Activated gamma-delta T cell treated with anti-CD3 and anti-CD28 coated beads, Interleukin-2, amount 50 U/mL, for 16 hours (primary cell): ENCODE results near the gene ALDH9A1.
"Not testable (repeated sequence)": the region's sequence is repeated elsewhere in the genome, so short reads cannot be mapped to it uniquely, and the experiment has no call there.

Source experiments
- DNase-seq: peaks from one replicate; pipeline ENCODE4 v3.0.0-alpha.2; 2020; ENCODE audit warnings: low read depth

The ALDH9A1 gene

DNA sequence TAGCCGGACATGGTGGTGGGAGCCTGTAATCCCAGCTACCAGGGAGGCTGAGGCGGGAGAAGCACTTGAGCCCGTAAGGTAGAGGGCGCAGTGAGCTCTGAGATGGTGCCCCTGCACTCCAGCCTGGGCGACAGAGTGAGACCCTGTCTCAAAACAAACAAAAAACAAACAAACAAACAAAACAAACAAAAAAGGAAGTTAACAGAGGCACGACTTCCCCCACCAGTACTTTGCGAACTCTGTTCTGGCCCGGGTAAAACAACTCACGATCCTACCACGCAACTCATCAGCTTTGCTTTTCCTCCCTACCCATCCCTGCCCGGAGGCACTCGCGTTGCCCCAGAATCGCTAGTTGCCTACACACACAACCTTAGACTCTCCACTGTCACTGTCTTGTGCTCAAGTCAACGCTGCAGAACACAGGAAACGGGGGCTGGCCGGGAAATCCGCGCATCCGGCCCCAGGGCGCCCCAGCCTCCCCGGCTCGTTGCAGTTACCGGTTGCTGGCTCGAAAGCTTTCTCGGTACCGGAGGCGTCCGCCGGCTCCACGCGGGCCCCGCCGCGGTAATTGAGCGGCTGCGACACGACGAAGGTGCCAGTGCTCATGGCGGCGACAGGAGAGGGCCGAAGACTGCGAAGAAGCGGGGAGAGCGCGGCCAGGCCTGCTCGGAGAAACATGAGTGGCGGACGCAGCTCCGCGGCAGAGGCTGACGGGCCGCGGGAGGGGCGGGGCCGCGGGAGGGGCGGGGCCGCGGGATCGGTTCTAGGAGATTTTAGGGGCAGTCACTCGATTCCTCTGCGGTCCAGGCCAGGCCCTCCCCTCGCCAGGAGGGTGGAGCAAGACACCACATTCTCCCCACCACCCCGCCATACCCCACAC lies at the start of gene ALDH9A1:
ALDH9A1 (minus strand) TSS at position 682 of the 880 bp plus-strand sequence; CDS start at position 678, 4 bp downstream.
- DNase-seq: peak; percentile 72

- DNase-seq: no peak
Observed at GRCh38 chr1:165747632-165748447, 49.5 kb upstream of the ALDH9A1 start.

DNA sequence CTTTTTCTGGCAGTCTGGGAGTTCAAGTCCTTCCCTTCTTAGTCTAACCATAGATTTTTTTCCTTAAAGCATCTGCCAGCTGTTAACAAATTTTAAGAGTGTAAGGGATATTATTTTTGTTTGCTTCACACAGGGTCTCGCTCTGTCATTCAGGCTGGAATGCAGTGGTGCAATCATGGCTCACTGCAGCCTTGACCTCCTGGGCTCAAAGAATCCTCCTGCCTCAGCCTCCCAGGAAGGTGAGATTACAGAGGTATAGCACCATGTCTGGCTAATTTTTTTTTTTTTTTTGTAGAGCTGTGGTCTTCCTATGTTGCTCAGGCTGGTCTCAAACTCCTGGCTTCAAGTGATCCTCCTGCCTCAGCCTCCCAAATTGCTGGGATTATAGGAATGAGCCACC lies 46.6 kb upstream of the ALDH9A1 start:
- not testable (repeated sequence) for DNase-seq

GRCh38 chr1:165742194-165742593 lies 43.8 kb upstream of the ALDH9A1 start:
- no peak for DNase-seq

DNA sequence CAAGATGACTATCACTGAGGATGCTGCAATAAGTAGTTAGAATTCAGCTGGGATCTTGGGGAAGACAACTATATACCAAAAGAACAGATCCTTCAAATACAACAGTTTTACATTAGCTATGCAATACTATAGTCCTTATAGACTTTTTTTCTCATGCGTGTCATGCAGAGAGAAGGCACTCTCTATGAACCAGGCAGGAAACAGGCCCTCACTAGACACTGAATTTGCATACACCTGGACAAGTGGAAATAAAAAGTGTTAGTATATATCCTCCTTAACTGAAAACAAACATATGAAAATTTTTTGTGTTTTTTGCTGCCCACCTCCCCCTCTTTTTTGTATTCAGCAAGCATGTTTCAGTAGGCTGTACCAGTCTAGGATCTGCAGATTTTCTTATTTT lies 40.4 kb upstream of the ALDH9A1 start:
- DNase-seq: no peak

GRCh38 chr1:165737196-165737595 lies 38.8 kb upstream of the ALDH9A1 start:
- DNase-seq: no peak

- DNase-seq: no peak
Observed at GRCh38 chr1:165734906-165735305, 36.5 kb upstream of the ALDH9A1 start.

DNA sequence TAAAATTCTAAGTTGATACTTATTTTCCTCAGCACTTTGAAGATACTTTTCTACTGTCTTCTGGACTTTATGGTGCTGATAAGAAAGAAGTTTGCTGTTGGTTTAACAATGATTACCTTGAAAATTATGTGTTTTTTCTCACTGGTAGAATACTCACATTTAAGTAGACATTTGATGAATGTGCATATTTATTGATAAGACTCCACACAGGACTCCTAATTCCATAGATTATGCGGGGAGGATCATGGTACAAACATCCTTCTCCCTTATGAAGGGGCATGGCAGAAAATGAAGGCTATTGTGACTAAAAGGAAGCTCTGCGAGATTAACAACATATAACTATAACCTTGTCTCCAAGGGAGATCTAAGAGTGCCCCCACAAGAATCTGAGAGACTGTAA lies 28.5 kb upstream of the ALDH9A1 start:
- no peak for DNase-seq

GRCh38 chr1:165726169-165726568 lies 27.8 kb upstream of the ALDH9A1 start:
- DNase-seq: no peak

DNA sequence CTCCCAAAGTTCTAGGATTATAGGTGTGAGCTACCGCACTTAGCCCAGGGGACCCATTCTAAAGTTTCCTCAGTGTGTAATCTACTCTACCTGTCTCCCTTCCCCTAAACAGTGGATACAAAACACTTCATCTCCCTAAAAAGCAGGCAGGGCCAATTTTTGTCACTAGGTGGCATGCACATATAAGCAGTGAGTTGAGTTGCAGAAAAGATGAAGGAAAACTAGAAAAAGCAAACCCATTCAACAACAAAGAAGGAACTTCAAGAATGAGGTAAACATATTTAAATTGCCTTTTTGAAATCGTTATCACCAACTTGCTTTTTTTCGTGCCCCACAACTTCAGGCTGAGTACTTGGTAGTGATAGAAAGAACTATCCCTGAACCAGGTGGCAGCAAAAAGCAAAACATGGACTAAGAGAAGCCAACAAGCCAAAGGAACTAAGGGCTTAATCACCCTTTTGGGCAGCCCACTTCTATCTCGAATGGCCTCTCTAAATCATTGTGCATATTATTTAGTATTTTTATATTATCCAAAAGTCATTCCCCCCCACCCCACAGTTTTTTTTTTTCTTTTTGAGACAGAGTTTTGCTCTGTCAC lies 19.7 kb upstream of the ALDH9A1 start:
- DNase-seq: peak; percentile 9

DNA sequence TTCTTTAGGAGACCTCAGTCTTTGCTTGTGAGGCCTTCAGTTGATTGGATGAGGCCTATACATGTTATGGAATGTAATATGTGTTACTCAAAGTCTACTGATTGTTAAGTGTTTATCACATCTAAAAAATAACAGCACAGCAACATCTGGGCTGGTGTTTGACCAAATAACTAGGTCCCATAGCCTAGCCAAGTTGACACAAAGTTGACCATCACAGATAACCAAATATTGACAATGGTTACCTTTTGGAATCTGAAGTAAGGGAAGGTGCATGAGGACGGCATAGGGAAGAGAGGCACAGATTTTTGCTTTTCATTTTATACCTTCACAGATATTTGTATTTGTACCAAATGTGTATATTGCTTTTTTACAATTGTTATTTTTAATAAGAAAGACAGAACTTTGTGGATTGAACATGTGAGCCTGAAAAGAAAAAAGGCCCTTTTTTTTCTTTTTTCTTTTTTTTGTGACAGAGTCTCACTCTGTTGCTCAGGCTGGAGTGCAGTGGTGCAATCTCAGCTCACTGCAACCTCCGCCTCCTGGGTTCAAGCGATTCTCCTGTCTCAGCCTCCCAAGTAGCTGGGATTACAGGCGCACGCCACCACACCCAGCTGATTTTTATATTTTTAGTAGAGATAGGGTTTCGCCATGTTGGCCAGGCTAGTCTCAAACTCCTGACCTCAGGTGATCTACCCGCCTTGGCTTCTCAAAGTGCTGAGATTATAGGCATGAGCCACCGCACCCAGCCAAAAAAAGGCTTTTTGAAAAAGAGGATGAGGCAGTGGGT lies 18.1 kb upstream of the ALDH9A1 start:
- DNase-seq: not testable (repeated sequence)

DNA sequence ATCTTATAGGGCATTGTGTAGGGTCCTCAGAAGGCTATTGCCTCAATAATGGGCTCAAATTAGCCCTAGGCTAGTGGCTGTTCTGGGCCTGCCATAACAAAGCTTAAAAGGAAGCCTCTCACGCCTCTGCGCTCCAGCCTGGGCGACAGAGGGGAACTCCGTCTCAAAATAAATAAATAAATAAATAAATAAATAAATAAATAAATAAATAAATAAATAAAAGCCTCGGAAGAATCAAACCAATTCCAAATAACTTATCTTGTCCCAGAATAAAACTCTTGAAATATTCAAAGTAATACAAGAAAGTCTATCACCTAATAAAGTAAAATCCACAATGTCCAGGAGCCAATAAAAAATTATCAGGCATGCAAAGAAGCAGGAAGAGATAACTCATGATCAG lies 14.4 kb upstream of the ALDH9A1 start:
- DNase-seq: no peak

DNA sequence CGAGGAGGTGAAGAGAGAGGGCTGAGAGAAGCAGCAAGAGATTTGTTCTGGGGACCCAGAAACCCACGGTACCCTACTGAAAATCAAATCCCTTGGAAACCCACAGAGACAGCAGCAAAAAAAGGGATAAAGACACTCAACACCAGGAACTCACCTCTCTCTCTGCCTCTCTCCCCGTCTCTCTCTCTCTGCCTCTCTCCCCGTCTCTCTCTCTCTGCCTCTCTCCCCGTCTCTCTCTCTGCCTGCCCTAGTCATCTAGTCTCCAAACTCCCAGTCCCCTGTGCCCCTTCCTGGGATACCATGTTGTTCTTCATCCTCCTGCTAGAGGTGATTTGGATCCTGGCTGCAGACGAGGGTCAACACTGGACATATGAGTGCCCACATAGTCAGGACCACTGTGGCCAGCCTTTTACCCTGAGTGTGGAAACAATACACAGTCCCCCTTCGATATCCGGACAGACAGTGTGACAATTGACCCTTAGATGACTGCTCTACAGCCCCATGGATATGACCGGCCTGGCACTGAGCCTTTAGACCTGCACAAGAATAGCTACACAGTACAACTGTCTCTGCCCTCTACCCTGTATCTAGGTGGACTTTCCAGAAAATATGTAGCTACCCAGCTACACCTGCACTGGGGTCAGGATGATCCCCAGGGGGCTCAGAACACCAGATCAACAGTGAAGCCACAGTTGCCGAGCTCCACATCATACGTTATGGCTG lies 9.8 kb upstream of the ALDH9A1 start:
- no peak for DNase-seq

DNA sequence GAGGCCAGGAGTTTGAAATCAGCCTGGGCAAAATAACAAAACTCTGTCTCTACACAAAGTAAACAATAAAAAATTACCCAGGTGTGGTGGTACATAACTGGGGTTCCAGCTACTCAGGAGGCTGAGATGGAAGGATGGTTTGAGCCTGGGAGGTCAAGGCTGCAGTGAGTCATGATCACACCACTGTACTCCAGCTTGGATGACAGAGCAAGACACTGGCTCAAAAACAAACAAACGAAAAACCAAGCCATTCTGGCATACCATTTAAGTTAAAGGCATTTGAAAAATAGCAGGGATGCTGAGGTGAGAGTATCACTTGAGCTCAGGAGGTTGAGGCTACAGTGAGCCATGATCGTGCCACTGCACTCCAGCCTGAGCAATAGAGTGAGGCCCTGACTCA lies 5.3 kb upstream of the ALDH9A1 start:
- DNase-seq: no peak

- DNase-seq: not testable (repeated sequence)
Observed at GRCh38 chr1:165701922-165702321, 3.6 kb upstream of the ALDH9A1 start.

- DNase-seq: no peak
Observed at GRCh38 chr1:165699577-165699976, 1.2 kb upstream of the ALDH9A1 start.

DNA sequence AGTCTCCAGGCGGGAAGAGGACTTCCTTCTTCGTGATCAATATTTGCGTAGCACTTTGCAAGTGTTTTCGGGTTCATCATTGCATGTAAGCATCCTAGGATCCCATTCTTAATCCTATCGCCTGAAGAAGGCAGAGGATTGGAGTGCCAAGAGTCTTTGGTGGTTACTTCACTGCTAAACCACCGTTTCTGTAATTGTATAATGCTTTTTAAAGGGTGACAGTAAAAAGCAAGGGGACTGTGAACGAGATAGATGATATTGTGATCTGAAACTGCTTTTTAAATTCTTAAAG lies 345 bp upstream of the ALDH9A1 start:
- DNase-seq: no peak

GRCh38 chr1:165697491-165697880 lies 876 bp downstream of the ALDH9A1 start:
- no peak for DNase-seq

DNA sequence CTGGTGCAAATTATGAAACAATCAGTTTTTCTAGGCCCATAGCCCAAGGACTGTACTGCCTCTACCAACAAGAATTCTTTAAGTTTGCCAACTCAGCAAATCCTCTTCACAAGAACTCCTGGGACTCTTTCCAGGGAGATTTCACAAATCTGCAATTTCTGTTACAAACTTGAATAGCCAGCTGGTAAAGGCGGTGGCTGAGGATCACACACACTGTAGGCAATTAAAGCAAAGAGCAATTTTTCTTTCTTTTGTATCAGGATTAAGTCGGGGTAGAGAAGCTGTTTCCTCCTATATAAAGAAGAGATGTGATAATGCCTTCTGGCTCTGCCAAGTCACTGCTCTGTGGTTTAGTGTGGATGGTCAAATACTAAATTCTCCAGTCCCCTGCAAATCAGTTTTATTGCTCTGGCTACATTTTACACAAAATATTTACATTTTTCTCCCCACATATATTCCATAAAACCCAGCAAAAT lies 1.7 kb downstream of the ALDH9A1 start:
- DNase-seq: no peak

- no peak for DNase-seq
Observed at GRCh38 chr1:165695031-165695430, 3.3 kb downstream of the ALDH9A1 start.

GRCh38 chr1:165688046-165688445 lies 10.3 kb downstream of the ALDH9A1 start:
- no peak for DNase-seq
